Measurements from ENCODE around the gene SULF2. TPM values are rescaled to one million over a fixed set of nuclear protein-coding genes. Genes with fewer than 3 reads are reported as not detected.

SULF2 gene
- total and polyA plus RNA-seq, 9 of the 15 experiments (the other 6 are each of a cell fraction or from before 2014, with no cell fraction given) = 0.33 TPM; not detected in 8

DNA sequence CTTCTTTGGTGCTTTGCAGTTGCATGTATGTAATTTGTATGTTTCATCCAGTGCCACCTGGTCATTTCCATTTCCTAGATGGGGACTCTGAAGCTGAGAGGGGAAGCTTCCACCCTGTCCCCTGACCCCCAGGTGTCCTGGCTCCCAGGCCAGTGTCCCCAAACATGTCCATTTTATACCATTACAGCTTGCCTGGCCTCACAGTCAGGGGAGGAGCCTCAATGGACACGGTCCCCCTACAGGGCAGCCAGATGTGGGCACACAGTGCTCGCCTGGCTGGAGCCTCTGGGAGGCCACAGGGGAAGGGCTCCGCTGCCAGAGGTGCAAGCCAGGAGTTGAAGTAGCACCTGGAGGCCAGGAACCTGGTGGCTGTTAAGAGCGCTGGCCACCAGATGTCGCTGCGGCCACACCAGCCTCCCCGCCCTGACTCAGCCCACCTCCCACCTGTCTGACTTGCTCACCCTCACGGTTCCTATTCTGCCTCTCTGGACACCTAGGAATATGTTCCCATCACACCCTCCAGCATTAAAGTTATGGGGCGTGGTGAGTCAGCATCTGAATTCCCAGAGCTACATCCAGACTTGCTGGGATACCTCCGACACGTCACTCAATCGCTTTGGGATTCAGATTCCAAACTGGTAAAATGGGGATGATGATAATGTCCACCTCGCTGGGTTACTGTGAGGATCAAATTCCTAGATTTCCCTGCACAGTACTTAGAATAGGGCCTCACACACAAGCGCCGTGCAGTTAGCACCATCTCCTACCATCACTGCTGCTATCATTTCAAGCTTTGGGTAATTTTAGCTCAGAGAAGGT, 107.4 kb downstream of the SULF2 start (continued):
- TF ChIP-seq, protein P1, sequence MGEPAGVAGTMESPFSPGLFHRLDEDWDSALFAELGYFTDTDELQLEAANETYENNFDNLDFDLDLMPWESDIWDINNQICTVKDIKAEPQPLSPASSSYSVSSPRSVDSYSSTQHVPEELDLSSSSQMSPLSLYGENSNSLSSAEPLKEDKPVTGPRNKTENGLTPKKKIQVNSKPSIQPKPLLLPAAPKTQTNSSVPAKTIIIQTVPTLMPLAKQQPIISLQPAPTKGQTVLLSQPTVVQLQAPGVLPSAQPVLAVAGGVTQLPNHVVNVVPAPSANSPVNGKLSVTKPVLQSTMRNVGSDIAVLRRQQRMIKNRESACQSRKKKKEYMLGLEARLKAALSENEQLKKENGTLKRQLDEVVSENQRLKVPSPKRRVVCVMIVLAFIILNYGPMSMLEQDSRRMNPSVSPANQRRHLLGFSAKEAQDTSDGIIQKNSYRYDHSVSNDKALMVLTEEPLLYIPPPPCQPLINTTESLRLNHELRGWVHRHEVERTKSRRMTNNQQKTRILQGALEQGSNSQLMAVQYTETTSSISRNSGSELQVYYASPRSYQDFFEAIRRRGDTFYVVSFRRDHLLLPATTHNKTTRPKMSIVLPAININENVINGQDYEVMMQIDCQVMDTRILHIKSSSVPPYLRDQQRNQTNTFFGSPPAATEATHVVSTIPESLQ (CRISPR knock-in tag; IDR thresholded peaks at IDR 0.05) = no peak
- TF ChIP-seq ZNF785 (CRISPR knock-in tag; IDR thresholded peaks at IDR 0.05) (no peak), CBX2 (IDR thresholded peaks at IDR 0.05; ENCODE audit: insufficient read depth, low read length, poor library complexity, severe bottlenecking) (no peak), RAD21 (CRISPR knock-in tag; conservative IDR thresholded peaks at IDR 0.05 in 1 of 2, IDR thresholded peaks at IDR 0.05 in 1 of 2) (peak; percentile 60 to 88), ATF7 (IDR thresholded peaks at IDR 0.05) (0 out of 2 replicates have a peak, but pooled peaks have one; percentile 9), ZNF707 (CRISPR knock-in tag; conservative IDR thresholded peaks at IDR 0.05) (no peak), STAG1 (CRISPR knock-in tag; IDR thresholded peaks at IDR 0.05; ENCODE audit: borderline replicate concordance) (peak; percentile 71; the same call in 1 of the 2 replicates), CBFB (CRISPR knock-in tag; IDR thresholded peaks at IDR 0.05) (0 out of 2 replicates have a peak, but pooled peaks have one; percentile 77), ZNF77 (CRISPR knock-in tag; IDR thresholded peaks at IDR 0.05) (no peak), SMC3 (conservative IDR thresholded peaks at IDR 0.05; ENCODE audit: insufficient read depth, low read depth, low read length) (peak; percentile 86), SIN3B (IDR thresholded peaks at IDR 0.05; ENCODE audit: low read depth) (no peak), MAFK (IDR thresholded peaks at IDR 0.05; ENCODE audit: low read length) (0 out of 2 replicates have a peak, but pooled peaks have one; percentile 22)
- TF ChIP-seq, protein P2, sequence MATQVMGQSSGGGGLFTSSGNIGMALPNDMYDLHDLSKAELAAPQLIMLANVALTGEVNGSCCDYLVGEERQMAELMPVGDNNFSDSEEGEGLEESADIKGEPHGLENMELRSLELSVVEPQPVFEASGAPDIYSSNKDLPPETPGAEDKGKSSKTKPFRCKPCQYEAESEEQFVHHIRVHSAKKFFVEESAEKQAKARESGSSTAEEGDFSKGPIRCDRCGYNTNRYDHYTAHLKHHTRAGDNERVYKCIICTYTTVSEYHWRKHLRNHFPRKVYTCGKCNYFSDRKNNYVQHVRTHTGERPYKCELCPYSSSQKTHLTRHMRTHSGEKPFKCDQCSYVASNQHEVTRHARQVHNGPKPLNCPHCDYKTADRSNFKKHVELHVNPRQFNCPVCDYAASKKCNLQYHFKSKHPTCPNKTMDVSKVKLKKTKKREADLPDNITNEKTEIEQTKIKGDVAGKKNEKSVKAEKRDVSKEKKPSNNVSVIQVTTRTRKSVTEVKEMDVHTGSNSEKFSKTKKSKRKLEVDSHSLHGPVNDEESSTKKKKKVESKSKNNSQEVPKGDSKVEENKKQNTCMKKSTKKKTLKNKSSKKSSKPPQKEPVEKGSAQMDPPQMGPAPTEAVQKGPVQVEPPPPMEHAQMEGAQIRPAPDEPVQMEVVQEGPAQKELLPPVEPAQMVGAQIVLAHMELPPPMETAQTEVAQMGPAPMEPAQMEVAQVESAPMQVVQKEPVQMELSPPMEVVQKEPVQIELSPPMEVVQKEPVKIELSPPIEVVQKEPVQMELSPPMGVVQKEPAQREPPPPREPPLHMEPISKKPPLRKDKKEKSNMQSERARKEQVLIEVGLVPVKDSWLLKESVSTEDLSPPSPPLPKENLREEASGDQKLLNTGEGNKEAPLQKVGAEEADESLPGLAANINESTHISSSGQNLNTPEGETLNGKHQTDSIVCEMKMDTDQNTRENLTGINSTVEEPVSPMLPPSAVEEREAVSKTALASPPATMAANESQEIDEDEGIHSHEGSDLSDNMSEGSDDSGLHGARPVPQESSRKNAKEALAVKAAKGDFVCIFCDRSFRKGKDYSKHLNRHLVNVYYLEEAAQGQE (IDR thresholded peaks at IDR 0.05; ENCODE audit: borderline replicate concordance) = peak; percentile 62; the same call in 1 of the 2 replicates
- TF ChIP-seq, protein P2 (CRISPR knock-in tag; IDR thresholded peaks at IDR 0.05; ENCODE audit: low read depth) = no peak
- TF ChIP-seq, protein P3, sequence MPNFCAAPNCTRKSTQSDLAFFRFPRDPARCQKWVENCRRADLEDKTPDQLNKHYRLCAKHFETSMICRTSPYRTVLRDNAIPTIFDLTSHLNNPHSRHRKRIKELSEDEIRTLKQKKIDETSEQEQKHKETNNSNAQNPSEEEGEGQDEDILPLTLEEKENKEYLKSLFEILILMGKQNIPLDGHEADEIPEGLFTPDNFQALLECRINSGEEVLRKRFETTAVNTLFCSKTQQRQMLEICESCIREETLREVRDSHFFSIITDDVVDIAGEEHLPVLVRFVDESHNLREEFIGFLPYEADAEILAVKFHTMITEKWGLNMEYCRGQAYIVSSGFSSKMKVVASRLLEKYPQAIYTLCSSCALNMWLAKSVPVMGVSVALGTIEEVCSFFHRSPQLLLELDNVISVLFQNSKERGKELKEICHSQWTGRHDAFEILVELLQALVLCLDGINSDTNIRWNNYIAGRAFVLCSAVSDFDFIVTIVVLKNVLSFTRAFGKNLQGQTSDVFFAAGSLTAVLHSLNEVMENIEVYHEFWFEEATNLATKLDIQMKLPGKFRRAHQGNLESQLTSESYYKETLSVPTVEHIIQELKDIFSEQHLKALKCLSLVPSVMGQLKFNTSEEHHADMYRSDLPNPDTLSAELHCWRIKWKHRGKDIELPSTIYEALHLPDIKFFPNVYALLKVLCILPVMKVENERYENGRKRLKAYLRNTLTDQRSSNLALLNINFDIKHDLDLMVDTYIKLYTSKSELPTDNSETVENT (CRISPR knock-in tag; IDR thresholded peaks at IDR 0.05) = peak; percentile 56; the same call in 1 of the 2 replicates
